SKM-1 (cell line): ENCODE results near the gene CNOT6.
"Not testable (repeated sequence)": the region's sequence is repeated elsewhere in the genome, so short reads cannot be mapped to it uniquely, and the experiment has no call there.

Source experiments
- DNase-seq: peaks from one replicate; lab custom pipeline; 2025; ENCODE audit not compliant: unreplicated experiment; lab: John Stamatoyannopoulos, UW

Gene CNOT6

GRCh38 chr5:180494060-180494509, at the start of gene CNOT6:
TSS of gene CNOT6 (plus strand) at chr5:180494379. CDS start at chr5:180529277, 34,898 bp downstream.
- peak; percentile 78 for DNase-seq

GRCh38 chr5:180454752-180455151, 39.4 kb upstream of the CNOT6 start:
- DNase-seq, result no peak

DNA sequence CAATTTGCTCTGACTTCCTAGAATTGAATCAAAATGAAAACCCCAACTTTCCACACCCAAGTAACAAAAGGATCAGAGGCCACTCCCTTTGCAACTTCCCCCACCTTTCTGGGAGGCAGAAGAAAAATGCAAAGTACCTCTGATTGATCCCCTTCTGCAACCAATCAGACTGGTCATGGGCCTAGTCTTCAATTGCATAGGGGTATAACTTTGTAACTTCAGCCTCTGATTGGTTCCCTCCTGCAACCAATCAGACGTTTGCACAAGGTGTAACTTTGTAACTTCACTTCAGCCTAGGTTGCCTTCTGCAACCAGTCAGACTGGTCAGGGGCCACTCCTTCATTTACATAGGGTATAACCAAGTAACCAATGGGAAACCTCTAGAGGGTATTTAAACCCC, 38.3 kb upstream of the CNOT6 start:
- no peak for DNase-seq

DNA sequence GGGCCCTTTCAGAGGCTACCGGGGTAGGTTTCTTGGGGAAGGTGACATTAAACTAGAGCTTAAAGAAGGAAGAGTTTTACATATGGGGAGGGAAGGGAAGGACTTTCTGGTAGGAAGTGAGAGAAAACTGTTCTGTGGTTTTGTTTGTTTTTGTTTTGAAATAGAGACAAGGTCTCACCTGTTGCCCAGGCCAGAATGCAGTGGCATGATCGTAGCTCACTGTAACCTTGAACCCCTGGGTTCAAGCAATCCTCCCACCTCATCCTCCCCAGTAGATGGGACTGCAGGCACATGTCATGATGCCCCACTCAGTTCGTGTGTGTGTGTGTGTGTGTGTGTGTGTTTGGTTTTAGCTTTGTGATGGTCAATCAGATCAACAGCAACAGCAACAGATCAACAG, 37.4 kb upstream of the CNOT6 start:
- no peak for DNase-seq

- not testable (repeated sequence) for DNase-seq
Measured at GRCh38 chr5:180458852-180459673, 35.1 kb upstream of the CNOT6 start.

DNA sequence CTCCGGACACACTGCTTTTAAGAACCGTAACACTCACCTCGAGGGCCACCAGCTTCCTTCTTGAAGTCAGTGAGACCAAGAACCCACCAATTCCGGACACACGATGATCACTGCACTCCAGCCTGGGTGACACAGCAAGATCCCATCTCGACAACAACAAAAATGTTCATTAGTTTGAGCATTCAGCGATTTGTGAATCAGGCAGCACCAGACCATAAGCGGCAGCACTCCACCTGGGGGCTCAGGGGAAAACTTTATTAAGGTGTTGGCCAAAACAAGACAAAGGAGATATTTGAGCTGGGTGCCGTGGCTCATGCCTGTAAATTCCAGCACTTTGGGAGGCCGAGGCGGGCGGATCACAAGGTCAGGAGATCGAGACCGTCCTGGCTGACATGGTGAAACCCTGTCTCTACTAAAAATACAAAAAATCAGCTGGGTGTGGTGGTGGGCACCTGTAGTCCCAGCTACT, 34.5 kb upstream of the CNOT6 start:
- not testable (repeated sequence) for DNase-seq

GRCh38 chr5:180460834-180461233, 33.3 kb upstream of the CNOT6 start:
- DNase-seq, result no peak

- no peak for DNase-seq
Measured at GRCh38 chr5:180461303-180461702, 32.9 kb upstream of the CNOT6 start.

GRCh38 chr5:180463216-180463900, 30.8 kb upstream of the CNOT6 start:
- no peak for DNase-seq

GRCh38 chr5:180463916-180464602, 30.1 kb upstream of the CNOT6 start:
- no peak for DNase-seq

GRCh38 chr5:180464603-180464970, 29.6 kb upstream of the CNOT6 start:
- no peak for DNase-seq

DNA sequence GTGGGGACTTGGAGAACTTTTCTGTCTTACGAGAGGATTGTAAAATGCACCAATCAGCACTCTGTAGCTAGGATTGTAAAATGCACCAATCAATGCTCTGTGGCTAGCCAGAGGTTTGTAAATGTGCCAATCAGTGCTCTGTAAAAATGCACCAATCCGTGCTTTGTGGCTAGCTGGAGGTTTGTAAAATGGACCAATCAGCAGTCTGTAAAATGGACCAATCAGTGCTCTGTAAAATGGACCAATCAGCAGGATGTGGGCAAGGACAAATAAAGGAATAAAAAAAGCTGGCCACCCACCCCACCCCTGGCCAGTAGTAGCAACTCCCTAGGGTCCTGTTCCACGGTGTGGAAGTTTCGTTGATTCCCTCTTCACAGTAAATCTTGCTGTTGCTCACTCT, 29.1 kb upstream of the CNOT6 start:
- not testable (repeated sequence) for DNase-seq

- no peak for DNase-seq
Measured at GRCh38 chr5:180466316-180466715, 27.9 kb upstream of the CNOT6 start.

- no peak for DNase-seq
Measured at GRCh38 chr5:180467028-180467975, 26.9 kb upstream of the CNOT6 start.

DNA sequence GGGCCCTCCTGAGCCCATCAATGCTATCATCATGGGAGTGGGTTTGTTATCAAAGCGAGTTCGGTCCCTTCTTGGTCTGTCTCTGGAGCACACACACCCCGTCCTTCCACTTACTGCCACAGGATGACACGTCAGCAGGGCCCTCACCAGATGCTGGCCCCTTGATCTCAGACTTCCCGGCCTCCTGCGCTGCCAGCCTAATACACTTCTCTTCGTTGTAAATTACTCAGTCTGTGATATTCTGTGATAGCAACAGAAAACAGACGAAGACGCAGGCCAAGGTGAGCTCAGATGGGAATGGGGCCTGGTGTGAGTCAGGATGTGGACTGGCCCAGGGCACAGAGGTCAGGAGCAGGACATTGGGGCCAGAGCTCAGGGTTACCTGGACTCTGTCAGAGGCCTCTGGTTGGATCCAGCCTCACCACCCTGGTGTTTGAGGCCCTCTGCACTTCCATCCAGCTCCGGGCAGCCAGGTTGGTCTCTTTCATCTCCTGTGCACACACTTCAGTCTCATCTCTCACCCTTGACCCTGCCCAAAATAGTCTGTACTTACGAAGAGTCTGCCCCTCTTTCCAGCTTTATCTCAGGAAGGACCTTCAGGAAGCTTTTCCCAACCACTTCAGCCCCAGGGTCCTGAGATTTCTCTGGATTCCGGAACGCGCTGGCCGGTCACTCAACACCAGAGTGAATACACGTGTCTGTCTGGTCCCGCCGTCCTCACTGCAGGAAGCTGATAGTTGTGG, 26.0 kb upstream of the CNOT6 start:
- DNase-seq, result no peak

- DNase-seq, result no peak
Measured at GRCh38 chr5:180468732-180469585, 25.2 kb upstream of the CNOT6 start.

DNA sequence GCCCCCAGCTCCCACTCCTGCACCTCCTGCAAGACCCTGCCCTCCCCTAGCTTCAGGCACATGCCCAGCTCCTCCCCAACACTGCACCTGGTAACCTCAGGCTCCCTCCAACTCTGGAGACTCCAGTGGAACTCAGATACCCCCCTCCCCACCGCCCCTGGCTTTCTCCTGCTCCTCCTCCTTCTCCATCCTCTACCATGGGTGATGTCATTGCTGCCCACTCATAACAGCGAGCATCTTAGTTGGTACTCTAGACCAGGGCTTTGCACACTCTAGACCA, 24.7 kb upstream of the CNOT6 start:
- no peak for DNase-seq

GRCh38 chr5:180469866-180470265, 24.3 kb upstream of the CNOT6 start:
- no peak for DNase-seq

- no peak for DNase-seq
Measured at GRCh38 chr5:180470361-180470760, 23.8 kb upstream of the CNOT6 start.
